GM12878 (cell line): ENCODE measurements around the gene DNMT3A. TPM values are rescaled to one million over a fixed set of nuclear protein-coding genes. Genes with fewer than 3 reads are reported as not detected.

Experiments
- ATAC-seq: fragments of 200-7000 bp; cut with Tn5 transposase; 3 replicates; pipeline ENCODE4 v1.9.1; 2020; ENCODE audit warnings: mild to moderate bottlenecking, moderate library complexity
- BruUV-seq: library from RNA; stranded (reverse); fragments of 400-500 nt; replicated peaks from 2 replicates; lab custom pipeline; 2021; lab: Mats Ljungman, UMichigan
- CTCF ChIA-PET: fragments of 300-600 bp; sonication (Branson Sonifier 250); formaldehyde crosslinking; extraction: SDS; loops from one replicate; lab custom pipeline; 2021; ENCODE audit warnings: inconsistent platforms; lab: Yijun Ruan, JAX
- POLR2A ChIA-PET: fragments of 350-600 bp; formaldehyde crosslinking; extraction: SDS; loops from one replicate; lab custom pipeline; 2021; ENCODE audit warnings: inconsistent platforms; lab: Charles Lee
- RAD21 ChIA-PET: fragments of 300-600 bp; sonication (Branson Sonifier 250); formaldehyde crosslinking; loops from one replicate; lab custom pipeline; 2023; ENCODE audit warnings: antibody characterized with exemption; ENCODE audit not compliant: unreplicated experiment; lab: Charles Lee
- SMC1A ChIA-PET: fragments of 300-600 bp; sonication (Branson Sonifier 250); formaldehyde crosslinking; loops from one replicate; lab custom pipeline; 2023; ENCODE audit not compliant: unreplicated experiment, uncharacterized antibody; lab: Charles Lee
- DNase-seq: peaks from one replicate; pipeline ENCODE4 v3.0.0-alpha.2; 2011; ENCODE audit warnings: low read depth, low spot score
- FAIRE-seq: peaks from 3 replicates; lab custom pipeline; 2011; peaks lifted over from hg19 to GRCh38; lab: Jason Lieb, UNC
- H2AFZ ChIP-seq: 2 replicates; pipeline ENCODE4 v1.6.0; 2011; ENCODE audit warnings: low read depth, low read length, control low read depth; ENCODE audit not compliant: control insufficient read depth
- H3K27ac ChIP-seq: 2 replicates; pipeline ENCODE4 v1.5.1; 2011; ENCODE audit warnings: control low read depth; ENCODE audit not compliant: control insufficient read depth, insufficient read depth
- H3K27me3 ChIP-seq, 2 experiments: replicated peaks in 1 of 2; 2 replicates each; pipeline versions ENCODE4 v1.6.0 to v1.6.1; 2011; ENCODE audit warnings: low read length in 1 of 2; ENCODE audit not compliant: control insufficient read depth in 2 of 2, insufficient read depth in 2 of 2
- H3K36me3 ChIP-seq, 2 experiments: 2 replicates each; pipeline ENCODE4 v1.5.1; 2011; ENCODE audit warnings: low read length in 1 of 2; ENCODE audit not compliant: control insufficient read depth in 2 of 2, insufficient read depth in 2 of 2
- H3K4me1 ChIP-seq: 2 replicates; pipeline ENCODE4 v1.6.1; 2011; ENCODE audit warnings: mild to moderate bottlenecking, low read length, moderate library complexity, mixed read lengths; ENCODE audit not compliant: control insufficient read depth, insufficient read depth
- H3K4me2 ChIP-seq: 2 replicates; pipeline ENCODE4 v1.6.0; 2011; ENCODE audit warnings: control low read depth; ENCODE audit not compliant: control insufficient read depth, insufficient read depth
- H3K4me3 ChIP-seq: fragments of 200-600 bp; sonication (generic); 2 replicates; pipeline ENCODE4 v1.5.1; 2016
- H3K79me2 ChIP-seq: 2 replicates; pipeline ENCODE4 v1.6.0; 2011; ENCODE audit warnings: low read length; ENCODE audit not compliant: control insufficient read depth, insufficient read depth
- H3K9ac ChIP-seq: 2 replicates; pipeline ENCODE4 v1.8.0; 2011; ENCODE audit warnings: low read length, control low read depth, mixed read lengths; ENCODE audit not compliant: control insufficient read depth, insufficient read depth
- H3K9me3 ChIP-seq: replicated peaks from 3 replicates; pipeline ENCODE4 v1.5.1; 2011; ENCODE audit warnings: mild to moderate bottlenecking, low read length; ENCODE audit not compliant: control insufficient read depth, insufficient read depth
- H4K20me1 ChIP-seq: 2 replicates; pipeline ENCODE4 v1.6.0; 2011; ENCODE audit not compliant: control insufficient read depth, insufficient read depth
- BCLAF1 ChIP-seq: fragments of 450-650 bp; IDR thresholded peaks from 2 replicates; pipeline ENCODE4 v1.6.1; 2017; ENCODE audit warnings: antibody characterized with exemption, mild to moderate bottlenecking, moderate library complexity
- CHD1 ChIP-seq: IDR thresholded peaks from 2 replicates; pipeline ENCODE4 v1.6.1; 2012; ENCODE audit warnings: low read depth, low read length, improper control_type of control experiment
- CREM ChIP-seq: IDR thresholded peaks from 2 replicates; pipeline ENCODE4 v1.6.1; 2014; ENCODE audit warnings: antibody characterized with exemption, low read depth
- DPF2 ChIP-seq: fragments of 450-650 bp; IDR thresholded peaks from 2 replicates; pipeline ENCODE4 v1.6.1; 2017; ENCODE audit warnings: mild to moderate bottlenecking
- E2F4 ChIP-seq: IDR thresholded peaks from 2 replicates; pipeline ENCODE4 v1.6.1; 2012; ENCODE audit warnings: low read depth, low read length, improper control_type of control experiment
- ESRRA ChIP-seq: IDR thresholded peaks from 2 replicates; pipeline ENCODE4 v1.6.1; 2012; ENCODE audit warnings: mild to moderate bottlenecking, low read length, improper control_type of control experiment
- ETV6 ChIP-seq, 2 experiments: fragments of 450-650 bp in 1 of 2; IDR thresholded peaks in 1 of 2; conservative IDR thresholded peaks in 1 of 2; 2 replicates each; pipeline ENCODE4 v1.6.1; 2014; ENCODE audit warnings: antibody characterized with exemption in 1 of 2, borderline replicate concordance in 1 of 2, low read depth in 1 of 2, mild to moderate bottlenecking in 1 of 2, moderate library complexity in 1 of 2
- KLF5 ChIP-seq: fragments of 450-650 bp; IDR thresholded peaks from 2 replicates; pipeline ENCODE4 v1.6.1; 2014; ENCODE audit warnings: mild to moderate bottlenecking; ENCODE audit not compliant: partially characterized antibody
- STAT1 ChIP-seq: fragments of 450-650 bp; conservative IDR thresholded peaks from 2 replicates; pipeline ENCODE4 v1.6.1; 2014; ENCODE audit warnings: antibody characterized with exemption, mild to moderate bottlenecking
- TARDBP ChIP-seq: IDR thresholded peaks from 2 replicates; pipeline ENCODE4 v1.6.1; 2016; ENCODE audit warnings: borderline replicate concordance
- YBX1 ChIP-seq: fragments of 450-650 bp; IDR thresholded peaks from 2 replicates; pipeline ENCODE4 v1.6.1; 2016; ENCODE audit warnings: antibody characterized with exemption
- YY1 ChIP-seq: IDR thresholded peaks from 2 replicates; pipeline ENCODE4 v1.6.1; 2011; ENCODE audit warnings: low read depth, mild to moderate bottlenecking, low read length
- WGBS: methylation state at CpG from one replicate; pipeline ENCODE4 v1.1.6; 2016; ENCODE audit warnings: low lambda C conversion rate; ENCODE audit not compliant: insufficient replicate concordance, insufficient coverage; ENCODE audit errors: missing lambda C conversion rate; 5-methylcytosine and 5-hydroxymethylcytosine counted together
- in situ Hi-C: fragments of 300-500 bp; cut with MboI; formaldehyde crosslinking; loops from 9 replicates; pipeline ENCODE4 v1.14.3; 2018; ENCODE audit warnings: mixed read lengths
- intact Hi-C: fragments of 100-400 bp; cut with micrococcal nuclease; formaldehyde crosslinking; loops from one replicate; pipeline ENCODE4 v1.14.2; 2022; ENCODE audit not compliant: unreplicated experiment
- polyA plus RNA-seq, 11 experiments: library from polyadenylated mRNA; depleted of rRNA in 4 of 11; unstranded in 6 of 11; stranded (reverse) in 5 of 11; fragments of >200 nt; fragmentation: Nextera tagmentation in 4 of 11; fragmentation: Illumina TruSeq in 1 of 11; extraction: Ambion mirVana in 4 of 11; extraction: Trizol in 1 of 11; gene quantifications; 1 replicate in 1 of 11; 2 replicates in 10 of 11; pipeline versions ENCODE4 v1.2.1 to v1.2.3, GENCODE V29; 2011 to 2016; ENCODE audit warnings: inconsistent platforms in 2 of 11, missing spikeins in 2 of 11, low read depth in 1 of 11
- total RNA-seq, 4 experiments: library from RNA; depleted of rRNA in 3 of 4; stranded (reverse); fragments of >200 nt in 3 of 4; fragmentation: Illumina TruSeq in 1 of 4; extraction: Trizol in 1 of 4; gene quantifications; 2 replicates each; pipeline versions ENCODE4 v1.2.1 to v1.2.3, GENCODE V29; 2013 to 2021
- TF ChIP-seq, protein P1 (sequence below): IDR thresholded peaks from 2 replicates; pipeline ENCODE4 v1.6.1; 2012; ENCODE audit warnings: low read depth, low read length, improper control_type of control experiment

The DNMT3A gene
- total and polyA plus RNA-seq, 10 of the 15 experiments (the other 5 are each of a cell fraction or from before 2014, with no cell fraction given): 7.4 to 51.6 (median 17.4) TPM

- H4K20me1 ChIP-seq: no peaks in the 10 kb centered on the region
- H3K36me3 ChIP-seq: no peaks in the 10 kb centered on the region
- no peak overlapping the region for H3K4me2 ChIP-seq
- WGBS: 83% methylated on average over 5 of the region's 5 CpGs
- CTCF ChIA-PET: no interaction called here
- H3K9ac ChIP-seq: no peak overlapping the region
- peaks cover 4% of the 10 kb centered on the region; the same call in 1 of the 2 replicates for H3K4me1 ChIP-seq
- intact Hi-C loops: no loop called here
- ATAC-seq (no peak), DNase-seq (no peak), FAIRE-seq (no peak)
- SMC1A ChIA-PET: interaction anchor here (2.6 kb wide), 1 partner anchor 49 kb away, joined by 7 read pairs; no protein-coding TSS in a partner anchor
- BruUV-seq: no TSS peak
- no peaks in the 10 kb centered on the region for H3K27me3 ChIP-seq
- in situ Hi-C loops: no loop called here
- TF ChIP-seq STAT1: no peak
- no peaks in the 10 kb centered on the region for H3K9me3 ChIP-seq
- POLR2A ChIA-PET: no interaction called here
- H2AFZ ChIP-seq: no peak overlapping the region
- RAD21 ChIA-PET: no interaction called here
- H3K4me3 ChIP-seq: no peak overlapping the region
- H3K79me2 ChIP-seq: no peaks in the 10 kb centered on the region
- no peak overlapping the region for H3K27ac ChIP-seq
Observed at GRCh38 chr2:25369876-25370275, 28.2 kb upstream of the DNMT3A start.

DNA sequence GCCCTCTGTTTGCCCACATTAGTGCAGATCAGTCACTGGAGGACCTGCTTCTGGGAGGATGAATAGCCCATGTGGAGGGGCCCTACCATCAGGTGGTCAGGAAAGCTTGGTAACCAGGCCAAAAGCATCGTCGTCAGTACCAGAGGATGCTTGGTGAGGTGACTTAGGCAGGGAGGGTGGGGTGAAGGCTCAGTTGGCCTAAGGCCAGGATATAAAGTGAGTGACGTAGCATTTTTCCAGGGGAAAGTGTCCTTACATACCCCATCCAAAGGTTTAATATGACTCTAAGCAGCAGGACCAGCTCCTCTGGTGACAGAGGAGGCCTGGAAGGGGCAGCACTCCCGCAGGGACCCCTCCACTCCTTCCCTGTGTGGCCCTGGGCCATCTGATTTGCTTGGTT is 27.7 kb upstream of the DNMT3A start:
- no peak for FAIRE-seq
- ChIA-PET RAD21 (no interaction called here), SMC1A (interaction anchor here (0.7 to 2.6 kb wide), 2 partner anchors 21 to 49 kb away, joined by 3 to 7 read pairs; no protein-coding TSS in a partner anchor), POLR2A (interaction anchor here (1.0 kb wide), 1 partner anchor 48 kb away, joined by 3 read pairs; no protein-coding TSS in a partner anchor), CTCF (no interaction called here)
- no peak for ATAC-seq
- H4K20me1 ChIP-seq: no peaks in the 10 kb centered on the region
- no peaks in the 10 kb centered on the region for H3K36me3 ChIP-seq
- no peaks in the 10 kb centered on the region for H3K27me3 ChIP-seq
- H3K4me3 ChIP-seq: no peak overlapping the region
- H3K4me1 ChIP-seq: peaks cover 4% of the 10 kb centered on the region; the same call in 1 of the 2 replicates
- H3K9ac ChIP-seq: no peak overlapping the region
- no peak overlapping the region for H3K27ac ChIP-seq
- BruUV-seq: no TSS peak
- in situ Hi-C loops (no loop called here), intact Hi-C loops (no loop called here)
- no peak for DNase-seq
- no peak overlapping the region for H3K4me2 ChIP-seq
- no peaks in the 10 kb centered on the region for H3K9me3 ChIP-seq
- H3K79me2 ChIP-seq: no peaks in the 10 kb centered on the region
- WGBS: 78% methylated on average over 4 of the region's 4 CpGs
- no peak overlapping the region for H2AFZ ChIP-seq
- no peak for TF ChIP-seq DPF2
- no peak for TF ChIP-seq CHD1
- TF ChIP-seq YY1: no peak
- no peak for TF ChIP-seq ETV6 (conservative IDR thresholded peaks at IDR 0.05 in 1 of 2, IDR thresholded peaks at IDR 0.05 in 1 of 2; ENCODE audit: borderline replicate concordance in 1 of 2, low read depth in 1 of 2)
- no peak for TF ChIP-seq YBX1
- no peak for TF ChIP-seq KLF5
- TF ChIP-seq CREM: no peak
- no peak for TF ChIP-seq E2F4
- TF ChIP-seq BCLAF1: no peak
- no peak for TF ChIP-seq TARDBP
- TF ChIP-seq, protein P1, sequence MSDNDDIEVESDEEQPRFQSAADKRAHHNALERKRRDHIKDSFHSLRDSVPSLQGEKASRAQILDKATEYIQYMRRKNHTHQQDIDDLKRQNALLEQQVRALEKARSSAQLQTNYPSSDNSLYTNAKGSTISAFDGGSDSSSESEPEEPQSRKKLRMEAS: no peak
- TF ChIP-seq ESRRA: no peak
